ENCODE results near the gene NFYA.

DNA sequence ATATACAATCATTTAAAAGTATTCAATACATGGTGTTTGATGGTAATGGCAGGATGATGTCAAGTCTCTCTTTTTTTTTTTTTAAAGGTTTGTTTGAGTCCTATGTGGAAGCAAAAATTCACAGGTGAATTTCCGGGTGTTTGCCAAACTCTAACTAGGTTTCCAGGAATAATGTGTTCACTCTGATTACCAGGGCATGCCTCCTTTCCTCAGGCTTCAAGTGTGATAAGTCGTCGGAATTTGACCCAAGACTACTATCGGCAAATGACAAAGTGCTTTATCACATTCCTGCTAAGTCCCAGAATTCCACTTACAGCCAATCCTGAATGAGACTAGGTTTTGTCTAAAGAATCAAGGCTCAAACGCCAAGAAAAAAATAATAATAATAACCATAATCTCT lies 7.9 kb upstream of the NFYA start:
- TF ChIP-seq PRDM10 (IDR thresholded peaks at IDR 0.05; ENCODE audit: partially characterized antibody) = no peak
- no peak for TF ChIP-seq HLTF (IDR thresholded peaks at IDR 0.05)
- no peak for TF ChIP-seq NFYB (IDR thresholded peaks at IDR 0.05; ENCODE audit: extremely low read depth, insufficient read length)
- TF ChIP-seq BDP1 (IDR thresholded peaks at IDR 0.05; ENCODE audit: insufficient read depth, insufficient read length) = no peak
- TF ChIP-seq RUNX1 (IDR thresholded peaks at IDR 0.05; ENCODE audit: low read depth) = no peak
- TF ChIP-seq RAD21 (CRISPR knock-in tag; conservative IDR thresholded peaks at IDR 0.05 in 1 of 2, IDR thresholded peaks at IDR 0.05 in 1 of 2) = no peak
- TF ChIP-seq ZNF184 (CRISPR knock-in tag; IDR thresholded peaks at IDR 0.05) = no peak
- no peak for TF ChIP-seq CBX5 (IDR thresholded peaks at IDR 0.05; ENCODE audit: borderline replicate concordance, low read depth)
- no peak for TF ChIP-seq EZH2 (IDR thresholded peaks at IDR 0.05; ENCODE audit: borderline replicate concordance, low read depth, low read length)
- no peak for TF ChIP-seq CREB5 (CRISPR knock-in tag; IDR thresholded peaks at IDR 0.05)
- TF ChIP-seq U2AF2 (optimal IDR thresholded peaks at IDR 0.05; ENCODE audit: low read depth, low read length) = no peak
- TF ChIP-seq JUND (IDR thresholded peaks at IDR 0.05; ENCODE audit: borderline replicate concordance, low read depth, low read length) = no peak
- no peak for TF ChIP-seq JUND (tag; IDR thresholded peaks at IDR 0.05; ENCODE audit: borderline replicate concordance, low read depth, low read length)
- TF ChIP-seq POU5F1 (IDR thresholded peaks at IDR 0.05; ENCODE audit: borderline replicate concordance, low read depth, low read length, partially characterized antibody) = no peak
- TF ChIP-seq ZBTB33 (CRISPR knock-in tag; IDR thresholded peaks at IDR 0.05) = no peak

Measured in K562 (cell line).